NB4 (cell line): ENCODE data around the gene SLC35B3.

Experiments
- MYC ChIP-seq: IDR thresholded peaks from 2 replicates; pipeline ENCODE4 v1.6.1; 2011; ENCODE audit warnings: low read depth, low read length
- TF ChIP-seq, protein P1 (sequence below): IDR thresholded peaks from one replicate; pipeline ENCODE4 v1.5.1; 2012; ENCODE audit warnings: low read depth, low read length

DNA sequence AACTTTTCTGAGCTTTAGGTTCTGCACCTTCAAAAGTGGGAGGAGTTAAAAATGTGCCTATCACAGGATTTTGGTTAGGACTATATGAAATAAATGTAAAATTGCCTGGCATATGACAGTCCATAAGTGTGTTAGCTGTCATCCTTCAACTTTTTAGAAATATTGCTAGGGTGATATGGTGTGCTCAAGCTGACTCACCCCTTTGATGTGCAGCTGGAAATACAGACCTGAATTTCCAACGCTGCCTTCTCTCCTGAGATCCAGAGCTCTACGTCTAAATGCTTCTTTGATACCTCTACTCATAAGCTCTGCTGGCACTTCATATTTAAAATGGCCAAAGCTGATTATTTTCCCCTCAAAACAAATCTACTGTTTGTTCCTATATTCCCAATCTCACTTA is 2.7 kb downstream of the SLC35B3 start:
- TF ChIP-seq, protein P1, sequence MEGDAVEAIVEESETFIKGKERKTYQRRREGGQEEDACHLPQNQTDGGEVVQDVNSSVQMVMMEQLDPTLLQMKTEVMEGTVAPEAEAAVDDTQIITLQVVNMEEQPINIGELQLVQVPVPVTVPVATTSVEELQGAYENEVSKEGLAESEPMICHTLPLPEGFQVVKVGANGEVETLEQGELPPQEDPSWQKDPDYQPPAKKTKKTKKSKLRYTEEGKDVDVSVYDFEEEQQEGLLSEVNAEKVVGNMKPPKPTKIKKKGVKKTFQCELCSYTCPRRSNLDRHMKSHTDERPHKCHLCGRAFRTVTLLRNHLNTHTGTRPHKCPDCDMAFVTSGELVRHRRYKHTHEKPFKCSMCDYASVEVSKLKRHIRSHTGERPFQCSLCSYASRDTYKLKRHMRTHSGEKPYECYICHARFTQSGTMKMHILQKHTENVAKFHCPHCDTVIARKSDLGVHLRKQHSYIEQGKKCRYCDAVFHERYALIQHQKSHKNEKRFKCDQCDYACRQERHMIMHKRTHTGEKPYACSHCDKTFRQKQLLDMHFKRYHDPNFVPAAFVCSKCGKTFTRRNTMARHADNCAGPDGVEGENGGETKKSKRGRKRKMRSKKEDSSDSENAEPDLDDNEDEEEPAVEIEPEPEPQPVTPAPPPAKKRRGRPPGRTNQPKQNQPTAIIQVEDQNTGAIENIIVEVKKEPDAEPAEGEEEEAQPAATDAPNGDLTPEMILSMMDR = no peak
- no peak for TF ChIP-seq MYC
